Measurements from ENCODE around the gene GLRA3.
"Not testable (repeated sequence)": the region's sequence is repeated elsewhere in the genome, so short reads cannot be mapped to it uniquely, and the experiment has no call there.

GLRA3 gene

DNA sequence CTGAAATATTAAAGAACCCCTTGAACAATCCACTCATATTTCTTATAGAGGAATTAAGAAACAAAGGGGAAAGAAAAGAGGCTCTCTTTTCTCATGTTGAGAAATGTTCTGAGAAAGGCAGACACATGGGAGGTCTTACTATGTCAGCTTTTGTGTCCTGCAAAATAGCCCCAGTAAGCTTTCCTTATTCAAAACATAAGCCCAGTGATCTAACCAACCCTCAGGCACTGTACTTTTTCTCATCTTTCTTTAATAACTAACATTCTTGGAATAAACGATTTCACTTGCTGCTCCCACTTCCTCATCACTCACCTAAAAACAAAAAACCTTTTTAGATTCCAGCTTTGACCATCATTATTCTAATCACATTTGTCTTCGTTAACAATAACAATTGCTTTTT, 115.9 kb downstream of the GLRA3 start:
- no peak for FAIRE-seq

DNA sequence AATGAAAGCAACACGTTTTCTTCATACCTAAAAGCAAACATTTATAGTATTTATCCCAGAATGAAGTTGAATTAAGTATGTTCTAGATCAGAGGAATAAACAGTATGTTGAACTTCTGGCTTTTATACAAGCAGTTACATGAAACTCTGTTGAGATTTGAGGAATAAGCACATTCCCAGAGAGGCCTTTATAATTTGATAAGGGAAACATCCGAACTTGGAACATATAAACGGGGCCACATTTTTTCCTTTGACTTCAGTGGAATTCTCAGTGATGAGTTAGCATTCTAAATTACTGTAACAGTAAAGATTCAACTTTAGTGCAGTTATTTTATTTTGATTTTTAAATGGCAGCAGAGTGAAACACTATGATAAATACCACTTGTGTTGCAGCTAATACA, 119.5 kb downstream of the GLRA3 start:
- FAIRE-seq: no peak

DNA sequence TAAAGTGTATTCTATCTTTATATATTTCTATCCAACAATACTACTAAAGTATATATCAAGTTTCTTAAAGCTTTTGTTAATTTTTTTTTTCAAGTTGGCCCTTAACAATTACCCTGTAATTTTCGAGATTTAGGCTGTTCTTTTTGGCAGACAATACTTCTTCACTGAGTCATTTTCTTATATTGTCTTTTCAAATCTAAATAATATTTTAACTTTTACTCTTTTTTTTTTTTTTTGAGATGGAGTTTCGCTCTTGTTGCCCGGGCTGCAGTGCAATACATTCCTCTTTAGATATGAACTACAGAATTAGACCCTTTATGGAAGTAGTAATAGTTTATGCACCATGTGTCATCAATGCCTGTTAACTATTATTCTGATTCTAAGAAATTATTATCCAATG, 120.7 kb downstream of the GLRA3 start:
- no peak for FAIRE-seq

DNA sequence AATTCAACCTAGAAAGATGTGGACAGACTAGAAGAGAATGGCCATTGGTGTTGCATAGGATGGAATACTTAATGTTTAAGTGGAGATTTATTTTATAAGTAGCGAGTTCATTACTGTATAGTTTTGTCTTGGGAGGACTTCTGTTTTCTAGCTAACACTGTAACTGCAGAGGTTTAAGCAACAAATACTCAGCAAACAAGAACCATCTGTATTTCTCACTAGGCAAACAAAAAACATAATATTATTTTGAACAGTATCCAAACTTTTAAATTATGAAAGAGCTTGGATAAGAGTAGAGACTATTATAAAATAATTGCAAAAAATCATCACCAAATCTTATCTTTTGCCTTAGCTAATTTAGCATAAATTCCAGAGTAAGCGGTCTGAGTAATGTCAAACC, 121.1 kb downstream of the GLRA3 start:
- FAIRE-seq: no peak

DNA sequence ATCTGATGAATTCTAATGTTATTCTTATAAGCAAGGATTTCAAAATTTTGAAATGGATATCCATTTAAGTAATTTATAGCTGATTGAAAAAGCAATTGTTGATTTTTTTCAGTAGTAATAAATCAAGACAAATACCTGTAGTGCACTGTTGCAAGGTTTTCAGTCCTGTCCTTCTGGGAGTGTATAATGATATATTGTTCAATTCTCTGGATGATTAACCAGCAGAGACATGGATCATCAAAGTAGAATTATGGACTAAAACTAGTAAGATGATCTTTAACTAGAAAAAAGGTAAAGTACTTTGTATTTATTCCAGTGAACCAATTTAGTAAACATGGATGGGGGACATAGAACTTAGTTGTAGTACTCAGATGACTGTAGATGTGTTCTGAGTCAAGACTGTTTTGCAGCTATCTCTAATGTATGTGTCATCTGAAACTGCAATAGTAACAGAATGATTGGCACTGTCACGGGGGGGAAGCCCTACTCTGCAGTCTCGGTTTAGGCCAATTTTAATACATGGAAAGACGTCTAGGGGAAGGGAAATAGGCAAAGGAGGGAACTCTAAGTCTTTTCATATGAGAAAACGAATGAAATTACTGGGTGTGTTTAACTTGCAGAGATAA, 121.9 kb downstream of the GLRA3 start:
- no peak for FAIRE-seq

DNA sequence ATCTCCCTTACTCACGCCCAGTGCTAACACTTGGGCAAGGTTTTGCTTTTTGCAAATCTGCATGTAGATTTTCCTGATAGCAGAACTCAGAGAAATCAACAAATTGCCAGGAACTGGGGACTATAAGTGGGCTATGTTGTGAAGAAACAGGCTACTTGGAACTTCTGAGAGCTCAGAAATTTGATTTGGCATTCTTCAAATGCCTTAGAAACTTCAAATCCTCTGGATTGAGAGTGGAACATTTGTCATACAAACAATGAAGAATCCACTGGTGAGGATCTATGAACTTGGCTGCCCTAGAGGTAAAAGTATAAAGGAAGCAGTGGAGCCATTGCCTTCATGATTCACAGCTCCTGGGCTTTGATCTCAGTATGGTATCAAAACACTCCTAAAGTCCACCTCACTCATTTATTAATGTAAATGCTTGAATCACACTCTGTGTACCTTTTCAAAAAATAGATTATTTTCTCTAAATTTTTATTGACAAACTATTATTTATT, 126.0 kb downstream of the GLRA3 start:
- FAIRE-seq: no peak

DNA sequence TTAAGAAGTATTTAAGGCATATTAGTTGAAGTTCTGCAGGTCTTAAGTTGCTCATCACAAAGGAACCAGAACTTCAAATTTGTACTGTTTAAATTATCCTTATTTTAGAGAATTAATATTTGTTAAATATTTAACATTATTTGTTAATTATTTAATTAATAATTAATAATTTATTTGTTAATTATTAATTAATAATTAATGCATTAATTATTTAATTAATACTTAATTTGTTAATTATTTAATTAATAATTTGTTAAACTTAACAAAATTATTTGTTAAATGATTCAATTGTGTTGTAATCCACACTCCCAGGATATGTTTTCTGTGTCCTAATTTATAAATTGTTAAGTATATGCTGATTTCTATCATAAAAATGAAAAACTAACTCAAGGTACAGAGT, 129.4 kb downstream of the GLRA3 start:
- FAIRE-seq: peak; percentile 75

DNA sequence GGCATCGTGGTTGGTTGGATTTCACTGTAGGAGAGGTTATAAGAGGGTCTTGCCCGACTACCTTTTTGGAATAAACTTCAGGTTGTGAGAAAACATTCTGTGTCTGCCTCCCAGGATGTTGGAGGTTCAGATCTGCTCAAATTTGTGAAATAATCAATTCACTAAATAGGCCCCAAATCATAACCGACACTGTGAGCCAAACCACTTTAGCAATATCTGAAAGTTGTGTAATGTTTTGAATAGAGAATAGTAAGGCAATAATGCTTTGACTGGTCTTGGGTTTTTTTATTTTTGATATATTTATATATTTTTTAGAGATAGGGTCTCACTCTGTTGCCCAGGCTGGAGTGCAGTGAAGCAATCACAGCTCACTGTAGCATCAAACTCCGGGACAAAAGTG, 131.2 kb downstream of the GLRA3 start:
- no peak for FAIRE-seq

DNA sequence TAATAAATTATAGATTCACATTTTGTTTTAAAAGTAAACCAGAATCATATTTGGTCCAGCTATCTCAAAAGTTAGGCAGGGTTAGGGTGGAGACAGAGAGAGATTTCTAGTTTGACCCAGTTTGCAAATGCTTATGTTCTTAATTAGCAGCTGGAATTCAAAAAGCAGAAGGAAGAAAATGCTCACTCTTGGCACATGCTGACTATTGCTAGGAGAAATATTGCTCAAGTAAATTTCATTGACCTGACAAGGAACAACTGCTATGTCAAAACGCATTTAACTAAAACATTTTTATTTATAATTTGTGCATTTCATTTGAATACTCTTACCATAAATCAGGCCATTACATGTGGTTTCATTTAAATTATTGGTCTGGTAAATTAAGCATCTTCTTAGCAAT, 131.8 kb downstream of the GLRA3 start:
- FAIRE-seq: no peak

DNA sequence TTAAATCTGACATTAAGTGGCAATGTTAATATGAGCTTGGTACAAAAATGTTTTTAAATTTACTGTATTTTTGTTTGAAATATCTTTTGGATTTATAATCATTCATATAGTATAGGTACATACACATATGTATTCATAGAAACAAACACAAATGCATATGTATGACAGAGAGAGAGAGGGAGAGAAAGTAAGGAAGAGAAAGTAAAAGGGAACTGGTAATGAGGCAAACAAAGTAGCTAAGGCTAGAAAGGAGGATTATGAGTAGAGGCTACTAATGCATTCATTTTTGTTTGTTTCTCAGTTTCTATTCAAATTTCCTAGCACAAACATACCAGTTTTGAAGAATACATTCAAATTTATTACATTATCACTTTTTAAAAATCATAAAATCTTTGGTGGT, 132.4 kb downstream of the GLRA3 start:
- no peak for FAIRE-seq

DNA sequence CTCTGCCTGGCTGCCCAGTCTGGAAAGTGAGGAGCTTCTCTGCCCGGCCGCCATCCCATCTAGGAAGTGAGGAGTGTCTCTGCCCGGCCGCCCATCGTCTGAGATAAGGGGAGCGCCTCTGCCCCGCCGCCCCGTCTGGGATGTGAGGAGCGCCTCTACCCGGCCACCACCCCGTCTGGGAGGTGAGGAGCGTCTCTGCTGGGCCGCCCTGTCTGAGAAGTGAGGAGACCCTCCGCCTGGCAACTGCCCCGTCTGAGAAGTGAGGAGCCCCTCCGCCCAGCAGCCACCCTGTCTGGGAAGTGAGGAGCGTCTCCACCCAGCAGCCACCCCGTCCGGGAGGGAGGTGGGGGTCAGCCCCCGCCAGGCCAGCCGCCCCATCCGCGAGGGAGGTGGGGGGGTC, 137.2 kb downstream of the GLRA3 start:
- FAIRE-seq: not testable (repeated sequence)

DNA sequence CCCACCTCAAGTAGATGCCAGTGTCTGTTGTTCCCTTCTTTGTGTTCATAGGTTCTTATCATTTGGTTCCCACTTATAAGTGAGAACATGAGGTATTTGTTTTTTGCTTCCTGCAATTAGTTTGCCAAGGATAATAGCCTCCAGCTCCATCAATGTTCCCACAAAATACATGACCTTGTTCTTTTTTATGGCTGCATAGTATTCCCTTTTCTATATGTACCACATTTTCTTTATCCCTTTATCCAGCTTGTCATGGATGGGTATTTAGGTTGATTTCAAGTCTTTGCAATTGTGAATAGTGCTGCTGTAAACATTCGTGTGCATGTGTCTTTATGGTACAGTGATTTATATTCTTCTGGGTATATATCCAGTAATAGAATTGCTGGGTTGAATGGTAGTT, 138.4 kb downstream of the GLRA3 start:
- no peak for FAIRE-seq

DNA sequence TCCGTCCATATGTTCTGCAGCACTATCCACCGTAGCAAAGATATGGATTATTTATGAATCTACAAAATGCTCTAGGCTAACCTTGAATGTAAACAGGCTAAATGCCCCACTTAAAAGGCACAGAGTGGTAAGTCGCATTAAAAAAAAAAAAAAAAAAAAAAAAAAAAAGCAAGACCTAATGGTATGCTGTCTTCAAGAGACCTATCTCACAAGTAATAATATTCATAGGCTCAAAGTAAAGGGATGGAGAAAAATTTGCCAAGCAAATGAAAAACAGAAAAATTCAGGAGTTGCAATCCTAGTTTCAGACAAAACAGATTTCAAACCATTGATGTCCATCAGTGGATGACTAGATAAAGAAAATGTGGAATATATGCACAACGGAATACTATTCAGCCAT, 139.4 kb downstream of the GLRA3 start:
- no peak for FAIRE-seq

DNA sequence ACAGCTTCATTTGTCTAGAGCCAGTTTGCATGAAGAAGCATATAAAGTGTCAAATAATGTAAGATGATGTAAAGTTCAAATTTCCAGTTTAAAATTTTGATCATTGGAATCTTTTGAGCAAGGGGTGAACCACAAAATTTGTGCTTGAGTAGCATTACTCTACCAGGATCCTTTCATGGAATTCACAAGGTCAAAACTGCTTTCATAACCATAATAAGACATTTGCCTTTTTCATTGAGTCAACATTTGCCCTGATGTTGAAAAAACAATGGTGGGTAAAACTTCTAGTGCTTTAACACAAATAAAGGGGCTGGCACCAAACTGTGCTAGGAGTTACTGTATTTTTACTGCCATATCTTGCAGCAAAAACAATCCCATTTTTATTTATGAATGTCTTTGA, 142.2 kb downstream of the GLRA3 start:
- no peak for FAIRE-seq

DNA sequence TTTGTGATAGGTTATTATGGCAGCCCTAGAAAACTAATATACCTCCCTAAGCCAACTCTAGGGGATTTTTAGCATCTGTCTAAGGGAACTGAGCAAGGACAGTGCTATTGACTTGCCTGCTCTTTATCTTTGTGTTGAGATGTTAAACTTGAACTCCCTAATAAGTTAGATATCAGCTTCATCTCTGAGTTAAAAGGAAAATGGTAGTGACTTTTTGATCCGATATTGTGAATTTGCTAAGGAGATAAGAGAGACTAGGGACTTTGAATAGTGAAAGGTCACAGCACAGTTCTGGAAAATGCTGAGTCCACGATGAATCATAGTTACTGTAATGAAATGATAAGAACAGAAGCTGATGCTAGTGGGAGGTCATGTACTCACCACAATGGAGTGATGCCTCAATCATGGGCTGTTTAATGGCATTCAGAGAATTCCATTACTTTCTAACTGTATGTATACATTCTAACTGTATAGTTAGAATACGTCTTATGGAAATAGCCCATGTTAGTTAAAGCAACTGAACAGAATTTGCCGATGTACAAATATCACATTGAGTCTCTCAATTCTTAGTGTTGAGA, 147.2 kb downstream of the GLRA3 start:
- FAIRE-seq: no peak

DNA sequence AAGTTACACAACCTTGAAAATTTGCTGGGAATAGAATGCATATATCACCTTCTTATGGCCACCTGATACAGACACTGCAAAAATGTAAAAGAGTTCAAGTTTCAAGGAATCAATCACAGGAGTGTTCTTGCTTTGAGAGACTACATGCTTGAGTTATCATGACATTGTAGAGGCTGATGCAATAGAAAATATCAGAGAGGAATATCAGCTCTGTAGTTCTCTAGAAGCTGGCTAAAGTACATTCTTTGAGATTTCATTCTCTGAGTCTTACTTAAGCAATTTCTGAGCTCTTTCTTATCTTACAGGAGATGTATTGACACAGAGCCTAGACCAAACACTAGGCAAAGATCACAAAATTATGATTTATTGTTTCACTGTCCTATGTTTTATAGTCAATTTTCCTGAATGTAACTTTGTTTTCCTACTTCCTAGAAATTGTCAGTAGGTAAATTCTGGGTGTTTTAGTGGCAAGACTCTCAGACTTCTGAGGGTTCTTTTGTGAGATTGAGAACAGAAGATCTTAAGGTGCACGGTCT, 154.7 kb downstream of the GLRA3 start:
- FAIRE-seq: no peak

DNA sequence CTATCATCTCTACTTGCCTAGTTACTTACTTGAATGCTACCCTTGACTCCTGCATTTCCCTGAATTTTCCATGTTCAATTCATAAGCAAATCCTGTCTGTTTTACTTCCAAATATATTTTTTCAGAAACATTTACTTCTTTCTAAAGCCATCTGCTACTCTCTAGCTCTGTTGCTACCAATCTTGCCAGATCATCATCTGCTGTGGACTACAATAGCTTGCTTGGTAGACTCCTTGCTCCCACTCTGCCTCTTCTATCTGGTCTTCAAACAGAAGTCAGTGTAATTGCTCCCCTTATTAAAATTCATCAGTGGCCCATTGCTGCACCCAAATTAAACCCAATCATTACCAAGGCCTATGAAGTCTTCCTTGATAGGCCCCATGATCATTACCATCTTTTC, 155.2 kb downstream of the GLRA3 start:
- no peak for FAIRE-seq

DNA sequence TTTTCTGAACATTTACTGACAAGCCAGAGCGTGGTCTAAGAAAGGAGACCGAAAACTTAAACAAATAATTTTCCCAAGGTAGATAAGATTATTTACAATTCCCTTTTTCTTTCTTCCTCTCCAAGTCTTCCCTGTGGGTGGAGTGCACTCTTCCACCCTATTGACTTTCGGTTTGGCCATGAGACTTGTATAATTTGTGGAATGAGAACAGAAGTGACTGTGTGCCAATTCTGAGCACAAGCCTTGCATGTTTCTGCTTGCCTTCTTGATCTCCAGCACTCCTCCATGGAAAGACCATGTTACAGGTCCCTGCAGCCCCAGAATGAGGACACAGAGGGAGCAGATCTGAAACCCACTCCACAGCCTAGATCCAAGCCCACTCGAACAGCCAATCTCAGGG, 156.8 kb downstream of the GLRA3 start:
- no peak for FAIRE-seq

DNA sequence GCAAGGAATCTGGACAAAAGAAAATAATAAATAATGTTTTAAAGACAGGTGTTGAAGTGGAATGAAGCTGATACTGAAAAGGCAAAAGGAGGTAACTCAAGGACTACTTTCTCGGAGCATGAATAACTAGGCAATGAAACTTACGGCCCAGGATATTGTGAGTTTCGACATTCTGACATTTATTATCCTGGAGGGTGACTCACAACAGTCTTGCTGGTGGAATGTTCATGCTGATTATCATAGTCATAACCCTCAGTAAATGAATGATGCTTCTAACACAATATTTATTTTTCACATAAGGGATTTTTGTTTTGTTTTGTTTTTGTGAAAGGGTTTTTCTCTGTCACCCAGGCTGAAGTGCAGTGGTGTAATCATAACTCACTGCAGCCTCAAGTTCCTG, 159.8 kb downstream of the GLRA3 start:
- FAIRE-seq: no peak

DNA sequence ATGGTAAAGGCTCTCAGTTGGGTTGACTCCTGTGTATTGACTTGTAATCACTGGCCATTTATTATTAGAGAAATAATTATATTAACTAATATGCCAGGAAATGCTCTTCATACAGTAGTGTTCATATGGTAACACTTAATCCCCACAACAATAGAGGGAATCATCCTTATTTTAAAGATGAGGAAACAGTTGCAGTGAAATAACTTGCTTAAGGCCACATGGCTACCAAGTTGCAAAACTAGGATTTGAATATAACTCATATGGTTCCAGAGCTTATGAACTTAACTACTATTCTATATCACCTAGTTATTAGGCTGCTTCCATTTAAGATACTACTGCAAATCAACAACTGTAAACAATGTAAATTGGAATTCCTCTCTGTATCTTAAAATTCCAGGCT, 163.2 kb downstream of the GLRA3 start:
- no peak for FAIRE-seq

DNA sequence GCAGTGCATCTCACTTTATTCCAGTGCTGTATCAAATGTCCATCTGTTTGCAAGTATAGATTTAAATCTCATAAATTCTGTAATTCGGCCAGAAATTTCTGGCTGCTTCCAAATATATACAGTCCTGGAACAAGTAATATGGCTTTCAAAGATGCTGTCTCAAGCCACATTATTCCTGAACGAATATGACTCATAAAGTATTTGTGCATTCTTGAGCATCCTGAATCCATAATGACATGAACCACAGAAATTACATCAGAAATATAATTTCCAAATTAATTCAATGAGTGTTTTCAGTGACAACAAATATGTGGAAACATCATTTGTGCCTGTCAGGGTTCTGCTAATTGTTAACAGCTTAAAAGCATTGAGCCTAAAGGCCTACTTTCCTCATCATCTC, 165.8 kb downstream of the GLRA3 start:
- no peak for FAIRE-seq

DNA sequence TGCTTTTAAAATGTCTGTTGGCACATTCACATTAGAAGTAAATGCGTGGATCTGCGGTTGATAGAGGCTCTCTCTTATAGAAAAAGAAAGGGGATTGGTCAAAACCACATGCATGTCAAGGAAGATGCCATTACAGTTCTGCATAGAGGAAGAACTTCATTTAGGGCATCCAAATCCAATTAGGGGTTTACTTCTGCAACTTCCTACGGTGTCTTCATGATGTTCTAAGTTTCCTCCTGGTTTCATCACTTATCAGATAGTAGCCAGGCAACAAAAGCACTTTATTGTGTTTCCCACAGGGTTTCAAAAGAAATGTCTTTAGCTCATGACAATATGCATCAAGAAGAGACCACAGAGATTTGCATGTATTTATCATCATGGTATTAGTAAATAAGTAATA, 170.8 kb downstream of the GLRA3 start:
- FAIRE-seq: no peak

DNA sequence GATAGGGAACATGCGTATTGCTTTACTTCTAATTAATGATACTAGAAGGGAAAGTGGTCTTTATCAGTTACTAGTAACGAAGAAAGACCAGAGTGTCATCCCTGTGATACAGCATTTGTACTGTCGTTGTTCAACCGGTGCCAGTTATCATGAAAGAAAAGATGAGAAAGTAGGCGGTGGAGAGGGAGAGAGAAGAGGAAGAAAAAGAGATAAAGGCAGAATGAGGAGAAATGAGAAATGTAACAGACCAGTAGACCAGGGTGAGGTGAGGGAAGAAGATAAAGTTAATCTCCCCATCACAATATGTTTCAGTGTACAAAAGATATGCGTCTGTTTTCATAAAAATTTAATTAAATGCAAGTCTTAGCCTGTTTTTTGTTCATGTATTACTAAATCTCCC, 171.6 kb downstream of the GLRA3 start:
- no peak for FAIRE-seq

DNA sequence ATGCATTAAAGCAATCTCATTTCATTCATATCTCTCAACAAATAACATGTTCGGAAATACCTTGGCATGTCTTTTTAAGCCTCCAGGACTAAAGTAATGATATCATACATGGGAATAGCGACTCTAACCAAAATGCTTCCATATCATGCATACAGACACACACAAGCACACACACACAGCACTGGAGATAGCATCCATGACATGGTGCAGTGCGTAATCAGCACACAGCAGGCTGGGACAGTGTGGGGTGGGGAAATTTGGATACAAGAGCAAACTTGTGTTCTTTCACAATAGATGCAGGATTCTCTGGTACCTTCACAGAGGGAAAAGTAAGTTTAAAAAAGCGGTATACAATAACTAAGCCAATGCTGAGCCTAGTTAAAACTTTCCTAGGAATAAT, 174.4 kb downstream of the GLRA3 start:
- FAIRE-seq: no peak
